OCI-LY7 (cell line): Measurements from ENCODE around the gene CIZ1. TPM values are rescaled to one million over a fixed set of nuclear protein-coding genes. Genes with fewer than 3 reads are reported as not detected.

Source experiments
- BruUV-seq: library from RNA; stranded (reverse); fragments of 400-500 nt; replicated peaks from 2 replicates; lab custom pipeline; 2021; lab: Mats Ljungman, UMichigan
- CTCF ChIA-PET: fragments of 300-600 bp; sonication (Branson Sonifier 250); formaldehyde crosslinking; loops from one replicate; lab custom pipeline; 2022; ENCODE audit warnings: antibody characterized with exemption; ENCODE audit not compliant: unreplicated experiment; lab: Charles Lee
- POLR2A ChIA-PET: fragments of 300-600 bp; sonication (Branson Sonifier 250); formaldehyde crosslinking; loops from one replicate; lab custom pipeline; 2022; ENCODE audit warnings: antibody characterized with exemption; lab: Charles Lee
- DNase-seq: peaks from one replicate; pipeline ENCODE4 v3.0.0-alpha.2; 2015; ENCODE audit warnings: low spot score
- H2AFZ ChIP-seq: fragments of 200-600 bp; sonication (generic), shearing (Covaris generic); 2 replicates; pipeline ENCODE4 v1.6.1; 2014; ENCODE audit warnings: mild to moderate bottlenecking, antibody characterized with exemption, low read length, moderate library complexity
- H3K27ac ChIP-seq: fragments of 200-600 bp; sonication (generic); 2 replicates; pipeline ENCODE4 v1.5.1; 2014; ENCODE audit warnings: mixed run types, low read depth, mild to moderate bottlenecking, moderate library complexity, low read length, inconsistent platforms; ENCODE audit not compliant: poor library complexity, severe bottlenecking
- H3K36me3 ChIP-seq: fragments of 200-600 bp; sonication (generic); 2 replicates; pipeline ENCODE4 v1.6.1; 2014; ENCODE audit warnings: mild to moderate bottlenecking, antibody characterized with exemption, low read length, moderate library complexity, mixed read lengths; ENCODE audit not compliant: insufficient read depth
- H3K4me1 ChIP-seq: fragments of 200-600 bp; sonication (generic); 2 replicates; pipeline ENCODE4 v1.5.1; 2014; ENCODE audit warnings: mild to moderate bottlenecking, low read length; ENCODE audit not compliant: insufficient read depth, poor library complexity, severe bottlenecking
- H3K4me2 ChIP-seq: fragments of 200-600 bp; sonication (generic); 2 replicates; pipeline ENCODE4 v1.6.1; 2014; ENCODE audit warnings: mild to moderate bottlenecking, low read length
- H3K4me3 ChIP-seq: fragments of 200-600 bp; sonication (generic); 2 replicates; pipeline ENCODE4 v1.5.1; 2014; ENCODE audit warnings: mild to moderate bottlenecking, low read depth, low read length; ENCODE audit not compliant: poor library complexity, severe bottlenecking
- H3K79me2 ChIP-seq: fragments of 200-600 bp; sonication (generic); 2 replicates; pipeline ENCODE4 v1.6.1; 2016; ENCODE audit warnings: low read depth, mild to moderate bottlenecking, low read length, moderate library complexity, mixed read lengths; ENCODE audit not compliant: insufficient read depth
- H3K9me2 ChIP-seq: fragments of 200-600 bp; sonication (generic); 2 replicates; pipeline ENCODE4 v1.6.1; 2016; ENCODE audit warnings: mild to moderate bottlenecking, low read length, mixed read lengths; ENCODE audit not compliant: insufficient read depth
- H3K9me3 ChIP-seq: fragments of 200-600 bp; sonication (generic); 2 replicates; pipeline ENCODE4 v1.6.1; 2014; ENCODE audit warnings: mild to moderate bottlenecking, mixed run types, low read length, mixed read lengths
- H4K20me1 ChIP-seq: fragments of 200-600 bp; sonication (generic); 2 replicates; pipeline ENCODE4 v1.6.1; 2014; ENCODE audit warnings: mild to moderate bottlenecking, antibody characterized with exemption, low read length, moderate library complexity, mixed read lengths; ENCODE audit not compliant: insufficient read depth
- EZH2phosphoT487 ChIP-seq: fragments of 200-600 bp; sonication (generic); IDR thresholded peaks from 2 replicates; pipeline ENCODE4 v1.6.1; 2018; ENCODE audit warnings: low read depth, borderline replicate concordance, mild to moderate bottlenecking, mixed run types, antibody characterized with exemption, low read length, moderate library complexity, mixed read lengths
- intact Hi-C: fragments of 100-400 bp; cut with micrococcal nuclease; formaldehyde crosslinking; loops from one replicate; pipeline ENCODE4 v1.10.0; 2022; ENCODE audit not compliant: unreplicated experiment
- total RNA-seq, 2 experiments: library from RNA; depleted of rRNA in 1 of 2; stranded (reverse); fragments of >200 nt in 1 of 2; shearing (Covaris generic) in 1 of 2; gene quantifications; 2 replicates each; pipeline ENCODE4 v1.2.3, GENCODE V29; 2014 to 2022
- TF ChIP-seq, protein P1 (sequence below): fragments of 200-600 bp; sonication (generic); conservative IDR thresholded peaks from 2 replicates; pipeline ENCODE4 v1.5.1; 2014; ENCODE audit warnings: mild to moderate bottlenecking, antibody characterized with exemption, low read length, moderate library complexity, mixed read lengths

Gene CIZ1
- total RNA-seq, 2 experiments from 2014 or later: 45.4 to 121 TPM

DNA sequence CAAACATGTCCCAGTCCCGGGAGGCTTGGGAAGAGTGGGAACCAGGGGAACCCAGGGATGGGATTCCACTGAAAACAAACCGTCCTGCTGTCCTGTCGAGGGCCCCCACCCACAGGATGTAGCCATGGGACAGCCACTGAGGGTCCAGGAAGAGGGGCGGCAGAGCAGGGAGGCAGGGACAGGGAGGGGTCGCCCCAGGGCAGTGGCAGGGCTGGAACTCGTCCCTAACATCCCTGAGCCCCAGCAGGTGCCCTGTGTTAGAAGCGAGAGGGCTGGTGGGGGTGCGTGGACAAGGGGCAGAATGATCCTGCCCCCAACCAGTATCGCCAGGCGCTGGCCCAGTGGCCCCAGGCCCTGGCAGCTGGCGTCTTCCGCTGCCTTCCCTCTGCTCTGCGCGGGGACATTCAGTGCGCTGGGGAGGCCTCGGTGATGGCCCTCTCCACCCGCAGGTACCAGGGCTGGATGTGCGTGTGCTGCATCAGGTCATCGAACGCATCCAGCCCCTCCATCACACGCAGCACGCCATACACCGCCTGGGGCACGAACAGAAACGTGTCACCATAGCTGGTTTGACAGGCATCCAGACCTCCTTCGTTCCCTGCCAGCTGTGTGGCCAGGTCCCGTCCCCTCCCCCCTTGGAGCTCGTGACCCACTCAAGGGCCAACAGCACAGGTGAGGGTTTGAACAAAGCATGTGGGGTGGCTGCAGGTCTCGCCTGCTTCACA, 70.5 kb downstream of the CIZ1 start:
- POLR2A ChIA-PET: no interaction called here
- H4K20me1 ChIP-seq: 0 out of 2 replicates have a peak, but pooled peaks cover 7% of the 10 kb centered on the region
- H3K4me2 ChIP-seq: no peak overlapping the region
- H3K9me3 ChIP-seq: no peaks in the 10 kb centered on the region
- CTCF ChIA-PET: no interaction called here
- H3K4me1 ChIP-seq: peaks cover 12% of the 10 kb centered on the region
- peaks cover 9% of the 10 kb centered on the region for H3K79me2 ChIP-seq
- no peaks in the 10 kb centered on the region for H3K9me2 ChIP-seq
- no TSS peak for BruUV-seq
- H3K4me3 ChIP-seq: no peak overlapping the region
- intact Hi-C loops: no loop called here
- no peak for TF ChIP-seq EZH2phosphoT487
- TF ChIP-seq, protein P1, sequence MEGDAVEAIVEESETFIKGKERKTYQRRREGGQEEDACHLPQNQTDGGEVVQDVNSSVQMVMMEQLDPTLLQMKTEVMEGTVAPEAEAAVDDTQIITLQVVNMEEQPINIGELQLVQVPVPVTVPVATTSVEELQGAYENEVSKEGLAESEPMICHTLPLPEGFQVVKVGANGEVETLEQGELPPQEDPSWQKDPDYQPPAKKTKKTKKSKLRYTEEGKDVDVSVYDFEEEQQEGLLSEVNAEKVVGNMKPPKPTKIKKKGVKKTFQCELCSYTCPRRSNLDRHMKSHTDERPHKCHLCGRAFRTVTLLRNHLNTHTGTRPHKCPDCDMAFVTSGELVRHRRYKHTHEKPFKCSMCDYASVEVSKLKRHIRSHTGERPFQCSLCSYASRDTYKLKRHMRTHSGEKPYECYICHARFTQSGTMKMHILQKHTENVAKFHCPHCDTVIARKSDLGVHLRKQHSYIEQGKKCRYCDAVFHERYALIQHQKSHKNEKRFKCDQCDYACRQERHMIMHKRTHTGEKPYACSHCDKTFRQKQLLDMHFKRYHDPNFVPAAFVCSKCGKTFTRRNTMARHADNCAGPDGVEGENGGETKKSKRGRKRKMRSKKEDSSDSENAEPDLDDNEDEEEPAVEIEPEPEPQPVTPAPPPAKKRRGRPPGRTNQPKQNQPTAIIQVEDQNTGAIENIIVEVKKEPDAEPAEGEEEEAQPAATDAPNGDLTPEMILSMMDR: no peak
- H3K27ac ChIP-seq: no peak overlapping the region
- no peak for DNase-seq
- H2AFZ ChIP-seq: no peak overlapping the region
- H3K36me3 ChIP-seq: peaks cover 71% of the 10 kb centered on the region

DNA sequence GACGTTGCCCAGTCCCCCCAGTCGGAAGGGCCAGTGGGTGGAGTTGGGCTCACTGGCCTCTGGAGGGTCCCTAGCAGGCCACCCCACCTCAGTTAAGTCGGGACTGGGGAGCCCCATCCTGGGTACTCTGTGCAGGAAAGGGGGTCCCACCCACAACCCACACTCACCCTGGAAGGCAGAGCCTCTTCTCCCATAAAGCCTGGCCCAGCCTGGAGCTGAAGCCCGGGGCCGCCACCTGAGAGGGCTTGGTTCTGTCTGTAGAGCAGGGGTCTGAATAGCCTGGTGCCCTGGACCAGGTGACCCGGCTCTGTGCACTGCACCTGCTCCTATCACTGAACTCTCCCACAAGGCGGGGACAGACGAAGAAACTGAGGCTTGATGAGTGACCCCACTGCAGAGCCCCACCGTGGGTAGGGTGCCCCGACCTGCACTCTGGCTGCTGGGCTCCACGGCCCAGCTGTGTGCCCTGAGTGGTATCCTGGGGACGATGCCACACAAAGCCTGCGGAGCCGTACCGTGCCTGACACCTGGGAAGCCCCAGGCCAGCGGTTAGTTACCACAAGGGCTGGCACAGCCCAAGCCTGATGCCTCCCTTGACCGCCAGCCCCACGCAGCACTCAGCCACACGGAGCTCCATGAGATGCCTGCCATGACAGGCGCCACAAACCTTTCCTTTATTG, 71.2 kb downstream of the CIZ1 start:
- H3K9me2 ChIP-seq: no peaks in the 10 kb centered on the region
- ChIA-PET CTCF (no interaction called here), POLR2A (no interaction called here)
- no peak overlapping the region for H3K27ac ChIP-seq
- H3K36me3 ChIP-seq: peaks cover 72% of the 10 kb centered on the region
- no peaks in the 10 kb centered on the region for H3K9me3 ChIP-seq
- H4K20me1 ChIP-seq: 0 out of 2 replicates have a peak, but pooled peaks cover 2% of the 10 kb centered on the region
- H3K4me3 ChIP-seq: no peak overlapping the region
- H3K4me2 ChIP-seq: no peak overlapping the region
- peaks cover 5% of the 10 kb centered on the region for H3K4me1 ChIP-seq
- no peak for TF ChIP-seq EZH2phosphoT487
- TF ChIP-seq, protein P1: no peak
- DNase-seq: no peak
- H2AFZ ChIP-seq: no peak overlapping the region
- intact Hi-C loops: no loop called here
- peaks cover 2% of the 10 kb centered on the region; the same call in 1 of the 2 replicates for H3K79me2 ChIP-seq
- BruUV-seq: no TSS peak
